Activated CD8-positive, alpha-beta memory T cell treated with anti-CD3 and anti-CD28 coated beads for 48 hours (primary cell): Measurements from ENCODE around the gene TCFL5.
A peak's percentile ranks its signal among the peaks of the same experiment; 100 is the strongest.

Experiments used
- DNase-seq, 3 experiments: peaks; one replicate each; pipeline ENCODE4 v3.0.0-alpha.2; 2020; ENCODE audit warnings: low read depth in 2 of 3, low spot score in 2 of 3

The TCFL5 gene

GRCh38 chr20:62812907-62813200 lies 48.8 kb downstream of the TCFL5 start:
- no peak for DNase-seq

DNA sequence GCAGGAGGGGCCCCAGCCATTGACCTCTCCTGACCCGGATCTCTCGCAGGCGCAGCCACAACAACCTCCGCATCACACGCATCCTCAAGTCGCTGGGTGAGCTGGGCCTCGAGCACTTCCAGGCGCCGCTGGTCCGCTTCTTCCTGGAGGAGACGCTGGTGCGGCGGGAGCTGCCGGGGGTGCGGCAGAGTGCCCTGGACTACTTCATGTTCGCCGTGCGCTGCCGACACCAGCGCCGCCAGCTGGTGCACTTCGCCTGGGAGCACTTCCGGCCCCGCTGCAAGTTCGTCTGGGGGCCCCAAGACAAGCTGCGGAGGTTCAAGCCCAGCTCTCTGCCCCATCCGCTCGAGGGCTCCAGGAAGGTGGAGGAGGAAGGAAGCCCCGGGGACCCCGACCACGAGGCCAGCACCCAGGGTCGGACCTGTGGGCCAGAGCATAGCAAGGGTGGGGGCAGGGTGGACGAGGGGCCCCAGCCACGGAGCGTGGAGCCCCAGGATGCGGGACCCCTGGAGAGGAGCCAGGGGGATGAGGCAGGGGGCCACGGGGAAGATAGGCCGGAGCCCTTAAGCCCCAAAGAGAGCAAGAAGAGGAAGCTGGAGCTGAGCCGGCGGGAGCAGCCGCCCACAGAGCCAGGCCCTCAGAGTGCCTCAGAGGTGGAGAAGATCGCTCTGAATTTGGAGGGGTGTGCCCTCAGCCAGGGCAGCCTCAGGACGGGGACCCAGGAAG lies 49.3 kb downstream of the TCFL5 start:
- DNase-seq, result no peak

GRCh38 chr20:62811720-62812119 lies 49.9 kb downstream of the TCFL5 start:
- DNase-seq, result no peak

GRCh38 chr20:62811320-62811719 lies 50.3 kb downstream of the TCFL5 start:
- DNase-seq, result no peak

DNA sequence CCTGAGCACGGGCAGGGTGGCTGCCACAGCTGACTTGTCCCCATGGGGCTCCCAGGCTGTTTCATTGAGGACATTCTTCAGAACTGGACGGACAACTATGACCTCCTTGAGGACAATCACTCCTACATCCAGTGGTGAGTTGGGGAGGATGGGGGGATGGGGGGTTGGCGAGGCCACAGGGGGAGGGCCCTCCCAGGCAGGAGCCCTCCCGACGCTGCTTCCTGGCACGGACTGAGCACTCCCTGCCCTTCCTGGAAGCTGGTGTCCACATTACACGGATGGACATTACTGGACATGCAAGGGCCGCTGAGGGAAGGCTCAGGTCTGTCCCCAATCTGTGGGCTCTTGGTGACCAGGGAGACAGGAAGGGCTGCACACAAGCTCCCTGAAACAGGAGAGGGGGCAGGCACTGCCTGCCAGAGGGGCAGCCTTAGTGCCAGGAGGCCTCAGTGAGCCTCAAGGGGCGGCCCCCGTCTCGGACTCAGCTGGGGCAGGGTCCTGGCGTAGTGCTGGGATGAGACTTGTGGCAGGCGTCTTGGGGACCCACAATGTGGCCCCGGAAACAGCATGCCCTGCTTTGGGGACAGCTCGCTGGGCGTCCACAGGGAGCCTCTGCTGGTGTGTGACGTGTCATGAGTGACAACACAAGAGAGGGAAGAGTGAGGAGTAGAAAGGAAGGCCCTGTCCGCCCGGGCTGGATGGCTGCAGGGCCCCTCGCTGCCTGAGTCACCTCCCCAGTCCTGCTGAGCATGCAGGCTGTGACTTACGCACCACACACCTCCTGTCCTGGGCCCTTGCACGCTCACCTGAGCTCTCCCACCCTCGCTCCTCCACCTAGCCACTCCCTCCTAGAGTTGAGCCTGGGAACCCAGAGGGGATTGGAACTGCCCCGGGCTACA lies 51.8 kb downstream of the TCFL5 start:
- DNase-seq, result no peak

GRCh38 chr20:62808211-62808865 lies 53.3 kb downstream of the TCFL5 start:
- peak in 2 of 3 experiments; percentile 48 to 71 for DNase-seq

- DNase-seq, result no peak
These were observed 54.0 kb downstream of the TCFL5 start for GRCh38 chr20:62807444-62808210.

DNA sequence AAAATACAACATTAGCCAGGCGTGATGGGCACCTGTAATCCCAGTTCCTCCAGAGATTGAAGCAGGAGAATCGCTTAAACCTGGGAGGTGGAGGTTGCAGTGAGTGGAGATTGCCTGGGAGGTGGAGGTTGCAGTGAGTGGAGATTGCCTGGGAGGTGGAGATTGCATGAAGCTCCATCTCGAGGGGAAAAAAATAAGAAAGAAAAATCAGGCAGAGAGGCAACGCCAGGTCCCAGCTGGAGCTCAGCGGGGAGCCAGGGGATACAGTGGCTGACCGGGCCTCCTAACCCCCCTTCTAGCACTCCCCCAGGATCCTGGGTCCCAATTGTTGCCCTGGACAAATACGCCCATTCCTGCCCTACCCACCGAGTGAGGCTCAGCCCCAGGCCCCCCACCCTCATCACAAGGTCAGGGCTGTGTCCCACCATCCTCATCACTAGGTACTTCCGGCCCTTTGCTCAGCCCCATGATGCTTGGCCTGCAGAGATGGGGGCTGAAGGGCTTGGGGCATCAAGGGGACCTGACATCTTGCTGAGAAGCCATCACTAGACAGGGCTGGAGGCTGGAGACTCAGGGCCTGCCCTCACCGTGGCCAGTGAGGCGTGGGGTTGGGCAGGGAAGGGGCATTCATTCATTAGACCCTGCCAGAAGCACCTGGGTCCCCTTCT lies 55.1 kb downstream of the TCFL5 start:
- DNase-seq, result no peak

- no peak for DNase-seq
These were observed 55.8 kb downstream of the TCFL5 start for GRCh38 chr20:62805711-62806382.

DNA sequence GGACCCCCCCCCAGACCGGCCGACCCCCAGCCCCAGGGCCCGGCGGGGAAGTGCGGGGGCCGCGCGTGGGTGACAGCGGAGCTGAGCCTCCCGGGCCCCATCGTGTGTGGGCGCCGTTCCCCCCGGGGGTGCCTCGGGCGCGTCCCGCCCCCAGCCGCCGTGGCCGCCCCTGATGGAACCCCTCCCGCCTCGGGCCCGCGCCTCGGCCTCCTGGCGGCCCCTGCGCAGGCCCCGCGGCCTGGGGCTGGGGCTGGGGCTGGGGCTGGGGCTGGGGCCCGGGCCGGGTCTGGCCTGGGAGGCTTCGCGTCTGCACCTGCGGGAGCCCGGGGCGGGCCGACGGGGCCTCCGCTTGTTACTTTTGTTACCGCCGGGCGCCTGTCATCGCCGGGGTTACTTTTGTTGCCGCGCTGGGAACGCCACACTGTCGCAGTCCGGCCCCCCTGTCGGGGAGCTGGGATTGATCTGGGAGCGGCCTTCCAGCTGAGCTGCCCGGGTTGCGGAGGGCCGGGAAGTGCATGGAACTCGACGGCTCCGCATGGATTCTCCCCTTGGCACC lies 56.4 kb downstream of the TCFL5 start:
- no peak for DNase-seq

DNA sequence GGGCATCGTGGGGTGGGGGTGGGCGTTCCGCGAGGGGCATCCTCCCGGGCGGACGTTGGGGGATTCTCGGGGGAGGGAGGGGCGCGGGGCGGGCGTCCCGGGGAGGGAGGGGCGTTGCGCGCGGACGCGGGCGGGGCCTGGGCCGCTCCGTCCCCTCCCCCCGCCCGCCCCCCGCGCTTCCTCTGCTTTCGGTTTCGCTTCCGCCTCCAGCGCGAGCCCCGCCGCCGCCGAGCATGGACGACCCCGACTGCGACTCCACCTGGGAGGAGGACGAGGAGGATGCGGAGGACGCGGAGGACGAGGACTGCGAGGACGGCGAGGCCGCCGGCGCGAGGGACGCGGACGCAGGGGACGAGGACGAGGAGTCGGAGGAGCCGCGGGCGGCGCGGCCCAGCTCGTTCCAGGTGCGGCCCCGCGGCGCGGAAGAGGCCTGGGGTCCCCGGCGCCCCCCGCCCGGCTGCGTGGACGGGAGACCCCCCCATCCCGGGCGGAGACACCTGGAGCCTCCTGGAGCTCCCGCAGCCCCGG lies 56.9 kb downstream of the TCFL5 start, which contains the start of gene OGFR:
TSS of gene OGFR (plus strand) at position 209 of the 528 bp plus-strand sequence. CDS start at position 234, 25 bp downstream.
- peak in 1 of 3 experiments; percentile 49 for DNase-seq

DNA sequence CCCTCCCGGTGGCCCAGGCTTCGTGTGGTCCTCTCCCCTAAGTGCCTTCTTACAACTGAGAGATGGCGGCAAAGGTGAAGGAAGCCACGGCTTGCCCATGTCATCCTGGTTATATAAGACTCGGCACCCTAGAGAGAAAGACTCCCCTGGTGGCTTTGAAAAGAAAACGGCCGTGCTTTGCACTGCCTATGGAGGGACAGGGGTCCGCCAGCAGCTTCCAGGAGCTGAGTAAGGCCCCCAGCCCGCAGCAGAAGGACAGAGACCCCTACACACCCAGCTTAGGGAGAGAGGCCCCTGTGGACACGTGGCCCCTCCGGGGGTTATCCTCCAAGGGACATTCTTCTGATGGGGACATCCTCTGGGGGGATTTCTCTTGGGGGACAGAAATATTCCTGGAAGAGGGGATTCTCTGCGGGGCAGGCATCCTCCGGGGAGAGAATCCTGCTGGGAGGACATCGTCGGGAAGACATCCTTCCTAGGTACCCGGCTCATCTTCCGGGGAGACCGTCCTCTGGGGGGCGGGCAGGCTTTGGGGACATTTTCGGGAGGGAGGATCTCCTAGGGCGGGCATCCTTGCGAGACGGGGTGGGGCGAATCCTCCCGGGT lies 57.5 kb downstream of the TCFL5 start:
- peak in 1 of 3 experiments; percentile 16 for DNase-seq

DNA sequence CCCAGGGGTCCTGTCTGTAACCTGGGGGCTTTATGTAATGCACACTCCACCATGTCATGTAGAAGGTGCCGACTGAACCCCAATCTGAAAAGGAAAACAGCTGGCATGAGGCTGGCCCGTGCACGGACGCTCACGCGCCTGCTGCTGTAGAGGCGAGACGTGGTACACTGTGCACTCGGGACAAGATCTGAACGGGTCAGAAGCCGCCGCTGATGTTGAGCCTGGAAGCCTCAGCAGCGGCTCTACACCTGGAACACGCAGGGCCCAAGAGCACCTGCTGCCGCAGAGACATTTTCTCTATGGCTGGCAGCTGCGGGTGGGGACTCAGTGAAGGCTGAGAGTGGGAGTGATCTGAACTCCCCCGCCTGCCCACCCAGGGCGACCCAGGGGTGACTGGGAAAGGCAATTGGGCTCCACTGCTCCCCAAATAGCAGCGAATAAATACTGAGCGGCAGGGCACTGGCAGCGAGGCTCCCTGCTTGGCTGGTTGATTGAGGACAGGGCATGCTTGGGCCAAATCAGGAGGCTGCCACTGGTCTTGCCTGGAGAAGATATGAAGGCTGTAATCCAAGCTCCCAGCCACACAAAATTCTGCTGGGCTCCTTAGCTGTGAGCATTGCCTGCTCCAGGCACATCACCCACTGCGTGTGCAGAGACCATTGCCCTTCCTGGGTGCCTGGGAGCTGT lies 59.5 kb downstream of the TCFL5 start:
- DNase-seq, result no peak

- DNase-seq, result no peak
These were observed 60.2 kb downstream of the TCFL5 start for GRCh38 chr20:62801284-62802010.

GRCh38 chr20:62800314-62801259 lies 61.0 kb downstream of the TCFL5 start:
- no peak for DNase-seq

DNA sequence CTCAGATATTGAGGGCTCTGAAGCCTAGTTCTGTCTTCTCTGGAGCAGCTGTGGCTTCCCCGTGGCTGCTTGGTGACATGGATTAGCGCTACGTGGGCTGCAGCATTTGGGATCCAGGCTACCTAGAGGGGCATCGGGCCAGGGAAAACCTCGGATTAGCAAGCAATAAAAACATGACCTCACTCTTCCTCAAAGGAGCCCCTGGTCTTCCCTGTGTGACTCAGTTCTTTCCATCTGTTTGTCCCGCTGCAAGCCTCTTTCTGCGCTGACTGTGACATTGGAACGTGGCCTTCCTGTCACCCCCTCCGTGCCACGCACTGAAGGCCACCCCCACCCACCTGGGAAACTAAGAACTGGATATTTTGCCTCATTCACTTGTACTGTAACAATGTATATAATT lies 61.7 kb downstream of the TCFL5 start:
- no peak for DNase-seq

DNA sequence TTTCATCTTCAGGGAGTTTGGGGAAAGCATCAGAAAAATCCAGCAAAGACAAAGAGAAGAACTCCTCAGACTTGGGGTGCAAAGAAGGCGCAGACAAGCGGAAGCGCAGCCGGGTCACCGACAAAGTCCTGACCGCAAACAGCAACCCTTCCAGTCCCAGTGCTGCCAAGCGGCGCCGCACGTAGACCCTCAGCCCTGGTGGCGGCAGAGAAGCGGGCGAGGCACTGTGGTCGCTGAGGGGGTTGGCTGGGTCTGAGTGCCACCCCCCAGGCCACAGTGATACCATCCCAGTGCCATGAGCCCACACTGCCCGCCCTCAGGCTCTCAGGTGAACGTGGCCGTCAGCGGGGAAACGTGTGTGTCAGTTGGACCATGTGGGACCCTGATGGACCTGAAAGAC lies 62.2 kb downstream of the TCFL5 start:
- no peak for DNase-seq
